HG02610 (cell line): ENCODE results near the gene TAF12.
"Not testable (repeated sequence)": the region's sequence is repeated elsewhere in the genome, so short reads cannot be mapped to it uniquely, and the experiment has no call there.

Source experiments
- ATAC-seq: cut with Tn5 transposase; IDR thresholded peaks from one replicate; pipeline ENCODE4 v1.9.1; 2021; ENCODE audit warnings: mild to moderate bottlenecking, moderate library complexity; ENCODE audit not compliant: unreplicated experiment

TAF12 gene

DNA sequence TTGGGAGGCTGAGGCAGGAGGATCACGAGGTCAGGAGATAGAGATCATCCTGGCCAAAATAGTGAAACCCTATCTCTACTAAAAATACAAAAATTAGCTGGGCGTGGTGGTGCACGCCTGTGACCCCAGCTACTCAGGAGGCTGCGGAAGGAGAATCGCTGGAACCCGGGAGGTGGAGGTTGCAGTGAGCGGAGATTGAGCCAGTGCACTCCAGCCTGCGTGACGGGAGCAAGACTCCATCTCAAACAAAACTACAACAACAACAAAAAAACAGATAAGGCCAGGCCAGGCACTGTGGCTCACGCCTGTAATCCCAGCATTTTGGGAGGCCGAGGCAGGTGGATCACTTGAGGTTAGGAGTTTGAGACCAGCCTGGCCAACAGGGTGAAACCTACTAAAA lies 2.5 kb upstream of the TAF12 start:
- not testable (repeated sequence) for ATAC-seq

- no peak for ATAC-seq
Observed at GRCh38 chr1:28644494-28644893, 1.6 kb upstream of the TAF12 start.

- ATAC-seq = no peak
Observed at GRCh38 chr1:28642056-28642846, 616 bp downstream of the TAF12 start.

- ATAC-seq = no peak
Observed at GRCh38 chr1:28640766-28641165, 2.1 kb downstream of the TAF12 start.

DNA sequence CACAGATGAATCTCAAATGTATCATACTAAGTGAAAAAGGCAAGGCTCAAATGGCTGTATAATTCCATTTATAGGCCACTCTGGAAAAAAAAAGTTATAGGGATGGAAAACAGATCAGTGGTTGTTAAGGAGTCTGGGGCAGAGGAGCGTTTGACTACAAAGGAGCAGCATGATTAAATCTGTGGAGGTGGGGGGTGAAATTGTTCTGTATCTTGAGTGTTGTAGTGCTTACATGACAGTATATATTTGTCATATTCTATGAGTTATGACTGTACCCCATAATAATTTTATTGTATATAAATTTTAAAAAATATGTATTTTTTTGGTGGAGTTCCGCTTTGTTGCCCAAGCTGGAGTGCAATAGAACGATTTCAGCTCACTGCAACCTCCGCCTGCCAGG lies 10.3 kb downstream of the TAF12 start:
- no peak for ATAC-seq

GRCh38 chr1:28631713-28632112 lies 11.2 kb downstream of the TAF12 start:
- no peak for ATAC-seq

DNA sequence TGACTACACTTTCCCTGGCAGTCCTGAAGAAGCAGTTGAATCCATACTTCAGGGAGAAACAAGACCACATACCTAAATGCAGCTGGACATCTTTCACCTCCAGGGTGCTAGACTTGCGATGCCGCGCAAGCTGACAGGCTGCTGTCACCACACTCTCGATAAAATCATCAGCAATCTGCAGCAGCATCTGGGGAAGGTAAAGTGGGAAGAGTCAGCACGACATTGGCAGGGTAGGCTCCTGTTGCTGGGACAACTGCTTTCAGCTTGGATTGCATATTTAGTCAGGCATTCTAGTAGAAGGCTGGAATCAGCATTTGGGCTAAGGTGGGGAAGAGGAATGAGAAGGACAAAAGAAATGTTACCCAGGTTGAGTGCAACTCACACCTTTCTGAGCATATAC lies 29.7 kb downstream of the TAF12 start:
- ATAC-seq = no peak

- no peak for ATAC-seq
Observed at GRCh38 chr1:28606771-28607170, 36.1 kb downstream of the TAF12 start.

DNA sequence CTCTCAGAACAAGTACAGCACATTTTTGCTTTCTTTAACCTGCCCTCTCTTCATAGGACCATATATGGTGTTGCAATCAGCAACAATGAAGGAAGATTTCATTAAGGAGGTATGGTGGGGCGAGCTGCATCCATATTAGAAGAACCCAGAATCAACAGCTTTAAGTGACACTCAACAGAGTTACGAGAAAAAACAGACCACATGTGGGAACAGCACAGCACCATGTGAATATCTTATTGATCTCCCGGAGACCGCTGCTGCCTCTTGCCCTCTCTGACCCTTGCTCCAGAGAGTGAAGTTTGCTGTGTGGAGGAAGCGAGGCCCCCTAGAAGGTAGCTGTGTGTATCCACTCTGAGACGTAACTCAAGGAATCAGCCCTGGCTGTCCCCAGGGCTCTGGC lies 37.9 kb downstream of the TAF12 start:
- no peak for ATAC-seq

DNA sequence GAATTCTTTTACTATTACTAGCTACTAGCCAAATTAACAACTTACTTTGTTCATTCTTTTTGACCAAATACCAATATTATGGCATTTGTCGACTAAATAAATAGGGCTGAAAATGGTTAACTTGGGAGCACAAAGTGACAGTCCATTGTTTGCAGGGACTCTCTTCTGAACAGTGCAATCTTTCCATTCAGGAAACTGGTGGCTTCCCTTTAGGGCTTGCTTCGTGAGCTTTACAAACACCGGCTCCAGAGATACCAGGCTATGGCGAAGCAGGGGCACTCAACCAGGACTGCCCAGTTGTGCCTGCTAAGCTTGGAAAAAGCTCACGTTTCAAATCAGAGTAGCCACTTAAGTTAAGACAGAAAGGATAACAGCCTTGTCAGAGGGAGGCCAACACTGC lies 38.5 kb downstream of the TAF12 start:
- no peak for ATAC-seq

- ATAC-seq = no peak
Observed at GRCh38 chr1:28602536-28603439, 40.1 kb downstream of the TAF12 start.

DNA sequence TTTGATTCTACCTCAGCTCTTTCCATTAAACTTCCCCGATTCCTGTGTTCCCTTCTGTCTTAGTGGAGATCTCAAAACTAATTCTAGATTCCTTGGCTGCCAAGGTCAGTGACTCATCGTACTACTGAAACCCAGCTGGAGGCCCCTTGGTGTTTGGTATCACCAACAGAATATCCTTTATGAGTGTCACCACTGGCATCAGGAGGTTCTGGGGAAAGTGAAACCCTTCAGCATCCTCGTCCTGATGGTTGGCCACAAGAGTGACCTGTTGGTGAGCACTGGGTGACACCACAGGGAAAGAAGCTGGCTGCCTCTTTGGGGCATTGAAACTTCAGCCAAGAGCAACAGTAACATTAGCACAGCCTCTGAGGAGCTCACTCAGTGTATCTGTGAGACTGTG lies 41.2 kb downstream of the TAF12 start:
- ATAC-seq = no peak

- not testable (repeated sequence) for ATAC-seq
Observed at GRCh38 chr1:28596276-28596675, 46.6 kb downstream of the TAF12 start.

GRCh38 chr1:28595412-28596191 lies 47.3 kb downstream of the TAF12 start:
- no peak for ATAC-seq

GRCh38 chr1:28594686-28595411 lies 48.0 kb downstream of the TAF12 start:
- ATAC-seq = not testable (repeated sequence)

GRCh38 chr1:28593988-28594356 lies 48.9 kb downstream of the TAF12 start:
- ATAC-seq = not testable (repeated sequence)

DNA sequence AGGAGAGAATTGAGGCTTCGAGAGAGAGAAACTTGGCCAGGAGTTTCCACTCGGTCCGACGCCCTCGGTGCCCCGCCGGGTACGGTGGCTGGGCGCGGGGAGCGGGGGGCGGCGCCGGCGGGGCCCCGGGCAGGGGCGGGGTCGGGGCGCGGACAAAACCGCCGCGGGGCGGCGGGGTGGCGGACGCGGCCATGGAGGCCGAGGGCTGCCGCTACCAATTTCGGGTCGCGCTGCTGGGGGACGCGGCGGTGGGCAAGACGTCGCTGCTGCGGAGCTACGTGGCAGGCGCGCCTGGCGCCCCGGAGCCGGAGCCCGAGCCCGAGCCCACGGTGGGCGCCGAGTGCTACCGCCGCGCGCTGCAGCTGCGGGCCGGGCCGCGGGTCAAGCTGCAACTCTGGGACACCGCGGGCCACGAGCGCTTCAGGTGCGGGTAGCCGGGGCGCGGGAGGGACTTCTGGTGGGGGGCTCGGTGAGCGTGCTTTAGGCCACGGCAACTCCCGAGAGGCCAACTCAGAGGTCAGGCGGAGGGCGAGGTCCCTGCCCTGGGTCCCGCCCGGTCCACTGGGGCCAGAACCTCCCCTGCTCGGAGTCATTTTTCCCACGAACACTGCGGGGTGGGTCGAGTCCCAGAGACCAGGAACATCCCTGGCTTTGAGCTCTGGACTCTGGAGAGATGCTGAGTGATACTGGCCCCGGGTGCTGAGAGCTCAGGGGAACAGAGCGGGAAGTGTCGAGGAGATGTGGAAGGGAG lies 50.4 kb downstream of the TAF12 start:
- ATAC-seq = no peak

- ATAC-seq = no peak
Observed at GRCh38 chr1:28591708-28592320, 51.1 kb downstream of the TAF12 start, which contains the start of gene RAB42. RAB42 (plus strand) TSS chr1:28592265; CDS start chr1:28592512, 247 bp downstream.
